ENCODE results near the gene ATN1.

Gene ATN1

DNA sequence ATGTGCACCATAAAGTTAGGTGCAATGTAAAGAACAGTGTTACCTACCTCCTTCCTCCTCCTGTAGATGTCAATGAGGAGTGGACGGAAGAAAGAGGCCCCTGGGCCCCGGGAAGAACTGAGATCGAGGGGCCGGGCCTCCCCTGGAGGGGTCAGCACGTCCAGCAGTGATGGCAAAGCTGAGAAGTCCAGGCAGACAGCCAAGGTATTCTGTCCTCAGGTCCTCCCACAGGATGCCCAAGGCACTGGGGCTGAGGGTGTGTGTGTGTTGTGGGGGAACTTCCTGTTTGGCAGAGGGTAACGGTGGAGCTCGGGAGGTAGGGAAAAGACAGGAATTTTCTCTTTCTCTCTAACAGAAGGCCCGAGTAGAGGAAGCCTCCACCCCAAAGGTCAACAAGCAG lies 6.4 kb downstream of the ATN1 start:
- no peaks in the 10 kb centered on the region for H3K27me3 ChIP-seq (ENCODE audit: insufficient read depth, low read length, poor library complexity)
- H3K4me1 ChIP-seq (ENCODE audit: insufficient read depth, low read length), result peaks cover 51% of the 10 kb centered on the region
- ATAC-seq (ENCODE audit: insufficient read depth, low read depth), result no peak
- TF ChIP-seq, protein P1, sequence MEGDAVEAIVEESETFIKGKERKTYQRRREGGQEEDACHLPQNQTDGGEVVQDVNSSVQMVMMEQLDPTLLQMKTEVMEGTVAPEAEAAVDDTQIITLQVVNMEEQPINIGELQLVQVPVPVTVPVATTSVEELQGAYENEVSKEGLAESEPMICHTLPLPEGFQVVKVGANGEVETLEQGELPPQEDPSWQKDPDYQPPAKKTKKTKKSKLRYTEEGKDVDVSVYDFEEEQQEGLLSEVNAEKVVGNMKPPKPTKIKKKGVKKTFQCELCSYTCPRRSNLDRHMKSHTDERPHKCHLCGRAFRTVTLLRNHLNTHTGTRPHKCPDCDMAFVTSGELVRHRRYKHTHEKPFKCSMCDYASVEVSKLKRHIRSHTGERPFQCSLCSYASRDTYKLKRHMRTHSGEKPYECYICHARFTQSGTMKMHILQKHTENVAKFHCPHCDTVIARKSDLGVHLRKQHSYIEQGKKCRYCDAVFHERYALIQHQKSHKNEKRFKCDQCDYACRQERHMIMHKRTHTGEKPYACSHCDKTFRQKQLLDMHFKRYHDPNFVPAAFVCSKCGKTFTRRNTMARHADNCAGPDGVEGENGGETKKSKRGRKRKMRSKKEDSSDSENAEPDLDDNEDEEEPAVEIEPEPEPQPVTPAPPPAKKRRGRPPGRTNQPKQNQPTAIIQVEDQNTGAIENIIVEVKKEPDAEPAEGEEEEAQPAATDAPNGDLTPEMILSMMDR (IDR thresholded peaks at IDR 0.05; ENCODE audit: borderline replicate concordance, extremely low read depth, low read length, poor library complexity, severe bottlenecking), result no peak
- no peak for TF ChIP-seq EZH2 (IDR thresholded peaks at IDR 0.05; ENCODE audit: borderline replicate concordance, low read depth, low read length, severe bottlenecking)
- H3K27ac ChIP-seq (ENCODE audit: low read length), result no peak overlapping the region; the same call in 1 of the 2 replicates
- peaks cover 51% of the 10 kb centered on the region for H3K36me3 ChIP-seq (ENCODE audit: insufficient read depth, low read length)
- H3K79me2 ChIP-seq (ENCODE audit: insufficient read depth, low read length), result peaks cover 81% of the 10 kb centered on the region
- no peaks in the 10 kb centered on the region for H3K9me3 ChIP-seq (ENCODE audit: insufficient read depth, low read length, severe bottlenecking)
- no peak overlapping the region for H3K4me2 ChIP-seq (ENCODE audit: insufficient read depth, low read length)
- DNase-seq, result no peak
- H3K4me3 ChIP-seq (ENCODE audit: low read depth in 1 of 2, low read length in 2 of 2), result no peak overlapping the region
- no peak overlapping the region for H2AFZ ChIP-seq (ENCODE audit: low read depth, low read length)
- no peak overlapping the region for H3K9ac ChIP-seq (ENCODE audit: low read depth, low read length)
- peaks cover 18% of the 10 kb centered on the region for H4K20me1 ChIP-seq (ENCODE audit: insufficient read depth, low read length)

DNA sequence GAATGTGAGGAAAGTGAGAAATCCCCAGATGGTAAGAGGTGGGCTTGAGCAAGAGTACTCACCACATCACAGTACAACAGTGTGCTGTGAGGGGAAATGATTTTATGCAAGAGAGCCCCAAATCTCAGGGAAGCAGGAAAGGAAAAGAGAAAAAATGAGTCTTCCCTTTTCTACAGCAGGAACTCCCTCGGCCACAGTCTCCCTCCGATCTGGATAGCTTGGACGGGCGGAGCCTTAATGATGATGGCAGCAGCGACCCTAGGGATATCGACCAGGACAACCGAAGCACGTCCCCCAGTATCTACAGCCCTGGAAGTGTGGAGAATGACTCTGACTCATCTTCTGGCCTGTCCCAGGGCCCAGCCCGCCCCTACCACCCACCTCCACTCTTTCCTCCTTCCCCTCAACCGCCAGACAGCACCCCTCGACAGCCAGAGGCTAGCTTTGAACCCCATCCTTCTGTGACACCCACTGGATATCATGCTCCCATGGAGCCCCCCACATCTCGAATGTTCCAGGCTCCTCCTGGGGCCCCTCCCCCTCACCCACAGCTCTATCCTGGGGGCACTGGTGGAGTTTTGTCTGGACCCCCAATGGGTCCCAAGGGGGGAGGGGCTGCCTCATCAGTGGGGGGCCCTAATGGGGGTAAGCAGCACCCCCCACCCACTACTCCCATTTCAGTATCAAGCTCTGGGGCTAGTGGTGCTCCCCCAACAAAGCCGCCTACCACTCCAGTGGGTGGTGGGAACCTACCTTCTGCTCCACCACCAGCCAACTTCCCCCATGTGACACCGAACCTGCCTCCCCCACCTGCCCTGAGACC lies 7.8 kb downstream of the ATN1 start:
- Histone ChIP-seq H3K79me2 (ENCODE audit: insufficient read depth, low read length) (peaks cover 69% of the 10 kb centered on the region), H3K9ac (ENCODE audit: low read depth, low read length) (peak overlapping the region; percentile 97), H3K36me3 (ENCODE audit: insufficient read depth, low read length) (peaks cover 60% of the 10 kb centered on the region), H2AFZ (ENCODE audit: low read depth, low read length) (no peak overlapping the region), H3K9me3 (ENCODE audit: insufficient read depth, low read length, severe bottlenecking) (no peaks in the 10 kb centered on the region), H3K27ac (ENCODE audit: low read length) (peak overlapping the region; percentile 98; the same call in 1 of the 2 replicates), H4K20me1 (ENCODE audit: insufficient read depth, low read length) (peaks cover 11% of the 10 kb centered on the region), H3K27me3 (ENCODE audit: insufficient read depth, low read length, poor library complexity) (no peaks in the 10 kb centered on the region), H3K4me1 (ENCODE audit: insufficient read depth, low read length) (peaks cover 39% of the 10 kb centered on the region), H3K4me3 (ENCODE audit: low read depth in 1 of 2, low read length in 2 of 2) (peak overlapping the region in 1 of 2 experiments; percentile 90; a peak in 2 of 4 replicates), H3K4me2 (ENCODE audit: insufficient read depth, low read length) (peak overlapping the region; percentile 92)
- DNase-seq, result no peak
- ATAC-seq (ENCODE audit: insufficient read depth, low read depth), result no peak
- TF ChIP-seq, protein P1 (IDR thresholded peaks at IDR 0.05; ENCODE audit: borderline replicate concordance, extremely low read depth, low read length, poor library complexity, severe bottlenecking), result no peak
- TF ChIP-seq EZH2 (IDR thresholded peaks at IDR 0.05; ENCODE audit: borderline replicate concordance, low read depth, low read length, severe bottlenecking), result no peak

DNA sequence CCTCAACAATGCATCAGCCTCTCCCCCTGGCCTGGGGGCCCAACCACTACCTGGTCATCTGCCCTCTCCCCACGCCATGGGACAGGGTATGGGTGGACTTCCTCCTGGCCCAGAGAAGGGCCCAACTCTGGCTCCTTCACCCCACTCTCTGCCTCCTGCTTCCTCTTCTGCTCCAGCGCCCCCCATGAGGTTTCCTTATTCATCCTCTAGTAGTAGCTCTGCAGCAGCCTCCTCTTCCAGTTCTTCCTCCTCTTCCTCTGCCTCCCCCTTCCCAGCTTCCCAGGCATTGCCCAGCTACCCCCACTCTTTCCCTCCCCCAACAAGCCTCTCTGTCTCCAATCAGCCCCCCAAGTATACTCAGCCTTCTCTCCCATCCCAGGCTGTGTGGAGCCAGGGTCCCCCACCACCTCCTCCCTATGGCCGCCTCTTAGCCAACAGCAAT lies 8.5 kb downstream of the ATN1 start:
- peaks cover 64% of the 10 kb centered on the region for H3K79me2 ChIP-seq (ENCODE audit: insufficient read depth, low read length)
- H3K4me1 ChIP-seq (ENCODE audit: insufficient read depth, low read length), result peaks cover 33% of the 10 kb centered on the region
- TF ChIP-seq EZH2 (IDR thresholded peaks at IDR 0.05; ENCODE audit: borderline replicate concordance, low read depth, low read length, severe bottlenecking), result no peak
- TF ChIP-seq, protein P1 (IDR thresholded peaks at IDR 0.05; ENCODE audit: borderline replicate concordance, extremely low read depth, low read length, poor library complexity, severe bottlenecking), result no peak
- peaks cover 11% of the 10 kb centered on the region for H4K20me1 ChIP-seq (ENCODE audit: insufficient read depth, low read length)
- peak overlapping the region in 1 of 2 experiments; percentile 90; a peak in 3 of 4 replicates for H3K4me3 ChIP-seq (ENCODE audit: low read depth in 1 of 2, low read length in 2 of 2)
- peaks cover 63% of the 10 kb centered on the region for H3K36me3 ChIP-seq (ENCODE audit: insufficient read depth, low read length)
- H3K9me3 ChIP-seq (ENCODE audit: insufficient read depth, low read length, severe bottlenecking), result no peaks in the 10 kb centered on the region
- peak overlapping the region; percentile 98; the same call in 1 of the 2 replicates for H3K27ac ChIP-seq (ENCODE audit: low read length)
- ATAC-seq (ENCODE audit: insufficient read depth, low read depth), result no peak
- H2AFZ ChIP-seq (ENCODE audit: low read depth, low read length), result no peak overlapping the region
- H3K9ac ChIP-seq (ENCODE audit: low read depth, low read length), result peak overlapping the region; percentile 97
- no peak for DNase-seq
- H3K4me2 ChIP-seq (ENCODE audit: insufficient read depth, low read length), result peak overlapping the region; percentile 92
- no peaks in the 10 kb centered on the region for H3K27me3 ChIP-seq (ENCODE audit: insufficient read depth, low read length, poor library complexity)

All from DND-41 (cell line).